OCI-LY3 (cell line): Measurements from ENCODE around the gene CXCL9.

Experiments
- H2AFZ ChIP-seq: fragments of 200-600, 300-600 bp; shearing (Covaris generic); 2 replicates; pipeline ENCODE4 v1.6.0; 2014; ENCODE audit warnings: antibody characterized with exemption, low read depth, low read length
- H3K27ac ChIP-seq: fragments of 200-600, 300-600 bp; sonication (generic); 2 replicates; pipeline ENCODE4 v1.5.1; 2014; ENCODE audit warnings: mild to moderate bottlenecking, low read length, moderate library complexity, mixed read lengths
- H3K27me3 ChIP-seq: fragments of 200-600, 300-600 bp; sonication (generic); 2 replicates; pipeline ENCODE4 v1.6.1; 2014; ENCODE audit warnings: low read depth, low read length, mixed read lengths
- H3K36me3 ChIP-seq: fragments of 200-600, 300-600 bp; sonication (generic); replicated peaks from 2 replicates; pipeline ENCODE3; 2014; ENCODE audit warnings: low read depth, low read length, mixed read lengths
- H3K4me1 ChIP-seq: fragments of 300-600, 200-600 bp; sonication (generic); 2 replicates; pipeline ENCODE4 v1.6.1; 2014; ENCODE audit warnings: low read length, mixed read lengths
- H3K4me2 ChIP-seq: fragments of 200-600, 300-600 bp; sonication (generic); 2 replicates; pipeline ENCODE4 v1.6.1; 2014; ENCODE audit warnings: low read length, mixed read lengths
- H3K4me3 ChIP-seq: fragments of 300-600, 200-600 bp; sonication (generic); 2 replicates; pipeline ENCODE4 v1.5.1; 2014; ENCODE audit warnings: antibody characterized with exemption, mild to moderate bottlenecking, low read length, moderate library complexity
- H3K79me2 ChIP-seq: fragments of 300-600, 200-600 bp; shearing (Covaris generic); 2 replicates; pipeline ENCODE4 v1.6.1; 2014; ENCODE audit warnings: mild to moderate bottlenecking, low read length, mixed read lengths
- H3K9ac ChIP-seq: fragments of 300-600, 200-600 bp; shearing (Covaris generic); 2 replicates; pipeline ENCODE4 v1.6.0; 2014; ENCODE audit warnings: mild to moderate bottlenecking, low read length, moderate library complexity
- H3K9me3 ChIP-seq: fragments of 200-600, 300-600 bp; shearing (Covaris generic); 2 replicates; pipeline ENCODE4 v1.6.1; 2014; ENCODE audit warnings: low read length, mixed read lengths; ENCODE audit not compliant: insufficient read depth
- H4K20me1 ChIP-seq: fragments of 200-600, 300-600 bp; sonication (generic); 2 replicates; pipeline ENCODE4 v1.6.1; 2016; ENCODE audit warnings: low read length, mixed read lengths; ENCODE audit not compliant: insufficient read depth
- CTCF ChIP-seq: fragments of 200-600, 300-600 bp; sonication (generic); IDR thresholded peaks from 2 replicates; pipeline ENCODE4 v1.5.1; 2014; ENCODE audit warnings: antibody characterized with exemption, low read length, low read depth
- EZH2phosphoT487 ChIP-seq: fragments of 200-600 bp; shearing (Covaris generic); IDR thresholded peaks from 2 replicates; pipeline ENCODE4 v1.6.1; 2018; ENCODE audit warnings: antibody characterized with exemption, mixed run types, low read depth

CXCL9 gene

GRCh38 chr4:75997946-75998345 lies 9.4 kb downstream of the CXCL9 start:
- H4K20me1 ChIP-seq: no peaks in the 10 kb centered on the region

GRCh38 chr4:75997081-75997480 lies 10.2 kb downstream of the CXCL9 start:
- Histone ChIP-seq H3K9me3 (no peaks in the 10 kb centered on the region), H3K4me1 (peaks cover 36% of the 10 kb centered on the region), H3K36me3 (no peaks in the 10 kb centered on the region), H4K20me1 (no peaks in the 10 kb centered on the region), H3K27ac (no peak overlapping the region), H3K27me3 (no peaks in the 10 kb centered on the region), H2AFZ (0 out of 2 replicates have a peak overlapping the region, but pooled peaks have one; percentile 30), H3K4me3 (no peak overlapping the region), H3K9ac (peak overlapping the region; percentile 6; the same call in 1 of the 2 replicates), H3K4me2 (no peak overlapping the region), H3K79me2 (no peaks in the 10 kb centered on the region)
- TF ChIP-seq CTCF: no peak
- no peak for TF ChIP-seq EZH2phosphoT487

More at GRCh38 chr4:75997946-75998345, 9.4 kb downstream of the CXCL9 start:
- H3K36me3 ChIP-seq: no peaks in the 10 kb centered on the region
- no peak overlapping the region for H3K4me3 ChIP-seq
- H3K9me3 ChIP-seq: no peaks in the 10 kb centered on the region
- peaks cover 44% of the 10 kb centered on the region for H3K4me1 ChIP-seq
- H3K4me2 ChIP-seq: no peak overlapping the region
- TF ChIP-seq EZH2phosphoT487: no peak
- TF ChIP-seq CTCF: no peak
- H3K27me3 ChIP-seq: no peaks in the 10 kb centered on the region
- H3K27ac ChIP-seq: no peak overlapping the region
- H3K79me2 ChIP-seq: no peaks in the 10 kb centered on the region
- H2AFZ ChIP-seq: no peak overlapping the region
- no peak overlapping the region for H3K9ac ChIP-seq

- no peak overlapping the region for H2AFZ ChIP-seq
- H4K20me1 ChIP-seq: no peaks in the 10 kb centered on the region
- H3K4me3 ChIP-seq: no peak overlapping the region
- no peak overlapping the region for H3K4me2 ChIP-seq
- H3K79me2 ChIP-seq: peaks cover under 1% of the 10 kb centered on the region
- TF ChIP-seq CTCF (peak; percentile 67), EZH2phosphoT487 (no peak)
- no peak overlapping the region for H3K9ac ChIP-seq
- H3K27ac ChIP-seq: no peak overlapping the region
- H3K9me3 ChIP-seq: no peaks in the 10 kb centered on the region
- peaks cover 36% of the 10 kb centered on the region for H3K4me1 ChIP-seq
- H3K27me3 ChIP-seq: no peaks in the 10 kb centered on the region
- H3K36me3 ChIP-seq: no peaks in the 10 kb centered on the region
These were observed 11.6 kb downstream of the CXCL9 start for GRCh38 chr4:75995727-75996126.

GRCh38 chr4:75992462-75992861 lies 14.8 kb downstream of the CXCL9 start:
- peaks cover 19% of the 10 kb centered on the region; the same call in 1 of the 2 replicates for H4K20me1 ChIP-seq
- H3K4me2 ChIP-seq: no peak overlapping the region
- no peak overlapping the region for H2AFZ ChIP-seq
- H3K9ac ChIP-seq: no peak overlapping the region
- peaks cover 32% of the 10 kb centered on the region for H3K4me1 ChIP-seq
- TF ChIP-seq CTCF: no peak
- no peak for TF ChIP-seq EZH2phosphoT487
- H3K9me3 ChIP-seq: no peaks in the 10 kb centered on the region
- peaks cover 33% of the 10 kb centered on the region for H3K79me2 ChIP-seq
- no peaks in the 10 kb centered on the region for H3K27me3 ChIP-seq
- no peak overlapping the region for H3K4me3 ChIP-seq
- H3K36me3 ChIP-seq: peaks cover 8% of the 10 kb centered on the region
- H3K27ac ChIP-seq: no peak overlapping the region
